Stimulated activated CD8-positive, alpha-beta memory T cell treated with anti-CD3 and anti-CD28 coated beads, Interleukin-15, amount 100 ng/mL, for 4 hours (primary cell): ENCODE data around the gene LGALS8.
"Not testable (repeated sequence)": the region's sequence is repeated elsewhere in the genome, so short reads cannot be mapped to it uniquely, and the experiment has no call there.

Experiments
- DNase-seq, 2 donors: peaks; one replicate each; pipeline ENCODE4 v3.0.0-alpha.2; 2020; ENCODE audit warnings: low read depth in 2 of 2

Gene LGALS8

DNA sequence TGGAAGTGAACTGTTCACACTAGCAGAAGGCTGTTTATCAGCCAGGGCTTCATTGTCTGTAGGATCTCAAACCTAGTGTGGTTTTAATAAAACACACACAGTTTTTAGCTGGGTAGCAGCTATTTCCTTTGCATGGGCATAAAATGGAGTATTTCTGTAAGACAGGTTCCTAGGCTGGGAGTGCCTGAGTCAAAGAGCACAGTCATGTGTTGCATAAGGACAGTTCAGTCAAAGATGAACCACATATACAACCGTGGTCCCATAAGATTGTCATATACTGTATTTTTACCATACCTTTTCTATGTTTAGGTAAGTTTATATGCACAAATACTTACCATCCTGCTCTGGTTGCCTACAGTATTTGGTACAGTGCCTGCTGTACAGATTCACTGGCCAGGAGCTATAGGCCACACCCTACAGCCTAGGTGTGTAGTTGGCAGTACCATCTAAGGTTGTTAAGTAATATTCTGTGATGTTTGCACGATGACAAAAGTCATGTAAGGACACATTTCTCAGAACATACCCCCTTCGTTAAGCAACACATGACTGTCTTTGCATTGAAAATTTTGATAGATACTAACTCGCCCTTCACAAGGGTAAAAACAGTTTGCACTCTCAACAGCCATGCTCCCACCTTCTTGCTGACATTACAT, 17.2 kb downstream of the LGALS8 start:
- no peak for DNase-seq

DNA sequence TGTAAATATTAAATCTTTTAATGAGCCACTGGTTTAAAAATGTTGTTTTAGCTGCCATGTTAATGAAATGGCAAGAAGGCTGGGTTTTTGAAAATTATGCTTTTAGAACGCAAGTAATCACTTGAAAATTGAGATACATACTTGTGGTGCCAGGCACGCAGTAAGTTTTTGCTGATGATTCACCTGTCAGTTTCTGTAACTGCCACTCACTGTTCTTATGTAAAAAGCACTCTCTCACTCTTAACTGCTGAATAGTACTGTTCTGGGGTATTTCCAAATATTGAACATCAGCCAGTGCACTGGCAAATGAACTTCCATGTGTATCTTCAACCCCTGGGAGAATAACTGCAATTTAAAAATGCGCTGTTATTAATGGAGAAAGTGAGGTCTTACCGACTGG, 17.9 kb downstream of the LGALS8 start:
- no peak for DNase-seq

DNA sequence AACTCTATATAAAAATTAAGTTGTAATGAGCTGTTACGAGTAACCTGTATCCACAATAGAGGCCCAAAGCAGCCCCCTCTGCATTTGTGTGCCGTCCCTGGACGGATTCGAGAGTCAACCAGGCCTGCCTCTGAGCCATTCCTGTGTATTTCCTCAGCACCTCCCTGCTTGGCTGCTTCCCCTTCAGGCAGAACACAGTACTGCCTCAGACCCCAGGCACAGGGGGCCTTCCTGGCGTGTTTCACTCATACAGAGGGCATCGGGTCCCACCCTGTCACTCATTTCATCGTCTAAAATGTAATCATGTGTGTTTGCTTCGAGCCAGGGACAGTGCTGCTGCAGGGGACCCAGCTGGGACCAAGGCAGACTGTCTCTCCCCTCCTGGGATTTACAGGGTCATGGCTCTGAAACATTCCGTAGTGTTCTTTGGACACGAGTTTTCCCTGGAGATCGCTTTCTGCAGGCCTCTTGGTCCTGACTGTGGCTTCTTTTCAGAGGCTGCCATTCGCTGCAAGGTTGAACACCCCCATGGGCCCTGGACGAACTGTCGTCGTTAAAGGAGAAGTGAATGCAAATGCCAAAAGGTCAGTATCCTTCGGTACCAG, 19.4 kb downstream of the LGALS8 start:
- no peak for DNase-seq

DNA sequence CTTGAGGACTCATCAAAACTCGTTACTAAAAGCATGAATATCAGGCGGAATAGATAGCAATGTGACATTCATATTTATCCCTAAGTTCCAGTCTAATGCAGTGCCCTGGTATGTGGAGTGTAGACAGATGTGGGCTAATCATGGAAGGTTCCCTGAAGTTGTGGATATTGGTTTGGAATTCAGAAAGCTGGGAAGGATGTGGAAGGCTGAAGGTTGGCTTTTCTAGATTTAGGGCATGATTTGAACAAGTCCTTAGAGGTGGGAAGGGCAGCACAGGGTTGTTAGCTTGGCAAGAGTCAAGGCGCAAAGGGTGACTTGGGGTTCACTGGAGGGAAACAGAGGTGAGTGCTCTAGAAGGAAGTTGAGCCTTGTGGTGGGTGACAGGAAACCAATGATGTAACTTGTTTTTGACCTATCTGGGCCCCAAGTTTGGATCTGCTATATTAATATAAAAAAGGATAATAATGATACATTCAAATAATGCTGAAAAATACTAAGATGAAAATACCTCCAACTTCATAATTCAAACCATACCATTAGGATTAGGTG, 21.9 kb downstream of the LGALS8 start:
- no peak for DNase-seq

DNA sequence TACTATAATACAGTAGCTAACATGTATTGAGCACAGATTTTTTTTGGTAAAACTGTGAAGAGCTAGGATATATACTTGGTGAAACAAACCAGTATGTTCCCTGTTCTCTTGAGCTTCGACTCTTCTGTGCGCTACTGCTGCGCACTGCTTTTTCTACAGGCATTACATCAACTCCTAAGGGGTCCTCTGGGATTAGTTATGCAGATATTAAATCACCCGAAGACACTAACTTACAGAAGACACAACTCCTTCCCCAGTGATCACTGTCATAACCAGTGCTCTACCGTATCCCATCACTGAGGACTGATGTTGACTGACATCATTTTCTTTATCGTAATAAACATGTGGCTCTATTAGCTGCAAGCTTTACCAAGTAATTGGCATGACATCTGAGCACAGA, 24.7 kb downstream of the LGALS8 start:
- DNase-seq: no peak

DNA sequence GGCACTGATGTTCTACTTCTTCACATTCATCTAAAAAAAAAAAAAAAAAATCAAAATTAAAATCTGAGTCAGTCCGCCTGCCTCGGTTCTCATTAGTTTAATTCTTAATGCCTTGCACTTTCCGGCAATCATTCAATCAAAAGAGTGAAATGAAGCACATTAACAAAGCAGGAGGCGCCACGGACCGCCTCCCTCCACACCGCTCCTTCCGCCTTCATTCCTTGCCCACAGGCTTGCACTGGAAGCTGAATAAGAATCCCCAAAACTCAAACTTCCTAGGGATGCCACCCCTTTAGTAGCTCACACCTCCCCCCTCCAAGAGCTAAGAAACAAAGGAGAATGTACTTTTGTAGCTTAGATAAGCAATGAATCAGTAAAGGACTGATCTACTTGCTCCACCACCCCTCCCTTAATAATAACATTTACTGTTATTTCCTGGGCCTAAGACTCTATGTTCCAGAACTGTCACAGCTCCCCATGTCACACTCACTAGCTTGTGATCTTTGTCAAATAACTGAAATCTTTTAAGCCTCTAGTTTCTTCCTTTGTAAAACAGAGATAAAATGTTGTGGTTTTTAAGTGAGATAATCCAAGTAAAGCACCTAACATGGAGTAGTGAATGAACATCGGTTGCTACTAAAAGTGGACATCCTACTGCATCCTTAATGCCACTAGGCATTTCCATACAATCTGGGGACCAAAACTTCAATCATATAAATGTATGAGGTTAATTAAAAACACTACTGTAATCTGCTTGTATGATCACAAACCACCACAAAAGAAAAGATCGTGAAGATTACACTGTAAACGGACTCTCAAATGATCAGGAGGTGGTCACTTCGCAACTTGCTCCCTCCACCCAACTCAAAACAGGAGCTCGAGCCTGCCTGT, 27.4 kb downstream of the LGALS8 start:
- DNase-seq: no peak

DNA sequence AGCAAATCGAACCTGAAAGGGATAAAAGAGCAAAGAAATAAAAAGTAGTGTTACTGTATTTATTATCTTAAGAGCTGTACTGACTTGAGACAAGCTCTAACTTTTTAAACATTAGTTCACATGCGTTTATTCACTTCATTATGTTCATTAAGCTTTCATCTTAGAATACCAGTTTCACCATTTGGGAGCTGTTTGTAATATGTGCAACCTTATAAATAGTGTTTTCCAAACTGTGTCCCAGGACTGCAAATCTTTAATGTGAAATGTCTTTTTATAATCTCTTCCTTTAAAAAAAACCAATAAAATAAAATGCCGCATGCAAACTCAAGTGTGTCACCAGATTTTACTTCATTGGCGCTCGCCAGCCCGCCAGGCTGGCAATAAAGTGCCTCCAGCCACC, 28.3 kb downstream of the LGALS8 start:
- no peak for DNase-seq

DNA sequence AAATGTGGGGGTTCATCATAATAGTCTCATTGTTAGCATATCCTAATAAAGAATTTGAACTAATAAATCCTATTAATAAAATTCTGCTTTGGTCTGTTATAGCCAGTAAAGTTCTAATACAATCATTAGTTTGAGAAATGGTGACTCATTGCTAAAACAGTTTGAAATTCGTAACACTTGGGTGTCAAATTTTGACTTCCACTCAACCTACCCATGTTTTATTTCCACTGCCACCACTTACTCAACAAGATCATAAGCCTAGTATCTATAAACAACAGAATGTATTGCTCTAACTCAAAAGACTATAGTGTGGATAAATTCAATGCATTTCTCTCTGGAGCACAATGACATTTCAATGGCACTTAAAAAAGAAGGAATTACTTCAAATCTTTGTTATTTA, 29.1 kb downstream of the LGALS8 start:
- DNase-seq: no peak

DNA sequence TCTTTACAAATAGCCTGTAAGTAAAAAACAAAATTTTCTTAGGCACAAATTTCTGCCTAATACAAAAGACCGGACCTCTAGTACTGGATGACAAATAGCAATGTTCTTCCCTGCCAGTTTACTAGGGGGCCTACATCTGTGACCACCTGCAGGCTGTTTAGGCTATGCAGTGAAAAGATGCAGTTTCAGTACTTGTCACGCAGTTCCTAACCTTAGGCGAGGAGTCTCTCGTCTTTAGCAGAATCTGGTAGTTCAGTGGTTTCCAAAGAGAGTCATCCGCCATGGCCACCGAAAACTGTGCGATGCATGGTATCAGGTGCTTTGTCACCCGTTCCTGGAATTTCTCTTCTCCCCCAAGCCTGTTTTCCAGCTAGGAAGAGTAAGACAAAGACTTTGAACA, 29.6 kb downstream of the LGALS8 start:
- no peak for DNase-seq

DNA sequence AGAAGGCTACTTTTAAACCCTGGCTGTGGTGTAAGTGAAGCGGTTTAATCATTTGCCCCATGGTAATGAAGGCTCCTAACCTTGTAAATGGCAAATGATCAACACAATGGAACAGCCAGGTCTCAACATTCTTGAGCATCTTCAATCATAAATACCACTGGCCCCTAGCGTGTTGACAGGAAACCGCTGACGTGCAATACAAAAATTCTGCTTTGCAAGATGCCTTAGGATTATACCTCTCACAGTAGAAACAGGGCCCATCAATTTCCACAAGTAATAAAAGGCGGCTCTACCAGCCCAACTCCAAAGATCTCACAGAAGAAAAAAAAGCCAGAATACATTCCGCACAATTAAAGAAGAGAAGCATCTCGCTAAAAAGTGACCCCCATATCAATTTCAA, 32.8 kb downstream of the LGALS8 start:
- DNase-seq: no peak

DNA sequence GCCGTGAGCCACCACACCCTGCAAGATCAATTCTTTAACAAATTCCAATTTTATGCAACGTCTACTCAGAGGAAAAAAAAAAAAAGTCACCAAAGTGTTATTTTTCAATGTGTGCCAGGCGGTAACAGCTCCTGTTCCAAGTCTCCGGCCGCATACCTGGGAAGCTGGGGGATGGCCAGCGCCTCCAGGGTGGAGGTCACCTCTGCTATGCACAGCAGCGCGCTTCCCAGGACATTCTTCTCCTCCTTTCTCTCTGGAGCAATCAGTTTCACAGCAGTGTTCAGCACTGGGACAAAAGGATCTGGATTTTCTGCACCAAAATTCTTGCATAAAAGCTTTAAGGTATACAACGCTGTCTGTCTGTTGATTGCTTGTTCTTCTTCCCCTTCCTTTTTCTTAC, 34.3 kb downstream of the LGALS8 start:
- DNase-seq: no peak

DNA sequence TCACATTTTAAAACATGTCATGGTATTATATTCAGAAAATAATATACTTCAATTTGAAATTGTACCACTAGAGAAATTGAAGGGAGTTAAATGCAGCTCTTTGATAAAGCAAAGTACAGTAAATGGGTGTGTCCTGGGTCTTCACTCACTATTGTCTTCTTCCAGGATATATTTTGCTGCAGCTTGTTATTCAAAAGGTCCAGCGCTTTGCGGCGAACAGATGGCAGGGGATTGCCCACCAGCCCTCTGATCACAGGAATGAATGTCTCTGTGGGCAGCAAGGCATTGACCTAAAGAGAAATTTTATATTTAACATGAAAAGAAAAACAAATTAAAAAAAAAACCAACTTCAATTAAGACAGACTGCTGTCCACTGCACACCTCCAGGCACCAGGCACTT, 35.1 kb downstream of the LGALS8 start:
- DNase-seq: no peak

DNA sequence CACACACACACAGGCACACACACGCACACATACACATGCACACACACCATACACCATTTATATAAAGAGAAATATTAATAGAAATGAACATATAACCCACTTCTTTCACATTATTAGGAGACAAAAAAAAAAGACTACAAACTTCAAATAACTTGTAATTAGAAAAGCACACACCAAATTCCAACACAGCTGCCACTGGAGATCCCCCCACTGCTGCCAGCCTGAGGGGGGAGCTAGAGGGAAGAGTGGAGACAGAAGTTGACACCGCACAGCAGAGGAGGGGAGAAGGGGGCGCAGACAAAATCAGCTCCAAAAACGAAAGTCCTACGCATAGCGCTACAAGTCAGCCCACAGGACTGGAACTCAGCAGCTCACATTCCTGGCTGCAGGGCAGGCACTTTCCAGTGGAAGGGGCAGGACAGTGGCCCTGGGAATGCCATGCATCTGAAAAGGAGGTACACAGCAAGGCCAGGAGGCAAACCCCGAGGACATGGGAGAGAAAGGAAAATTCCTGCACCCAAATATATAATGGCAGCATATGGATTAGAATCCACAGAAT, 36.5 kb downstream of the LGALS8 start:
- DNase-seq: no peak

DNA sequence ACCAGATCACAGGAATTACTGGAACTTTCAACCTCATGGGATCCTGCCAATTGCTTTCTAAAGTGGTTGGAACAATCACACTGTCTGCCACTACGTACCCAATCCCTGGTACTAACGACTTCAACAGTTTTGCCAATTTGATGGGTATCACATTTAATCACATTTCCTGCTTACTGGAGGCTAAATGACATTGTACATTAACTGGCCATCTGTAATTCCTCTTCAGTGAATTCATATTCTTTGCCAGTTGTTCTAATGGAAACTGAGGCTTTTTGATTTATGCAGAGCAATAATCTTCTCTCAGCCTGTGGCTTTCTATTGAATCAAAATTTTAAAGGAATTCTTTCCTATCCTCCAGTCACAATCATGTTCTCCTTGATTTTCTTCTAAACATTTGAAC, 38.2 kb downstream of the LGALS8 start:
- DNase-seq: no peak

DNA sequence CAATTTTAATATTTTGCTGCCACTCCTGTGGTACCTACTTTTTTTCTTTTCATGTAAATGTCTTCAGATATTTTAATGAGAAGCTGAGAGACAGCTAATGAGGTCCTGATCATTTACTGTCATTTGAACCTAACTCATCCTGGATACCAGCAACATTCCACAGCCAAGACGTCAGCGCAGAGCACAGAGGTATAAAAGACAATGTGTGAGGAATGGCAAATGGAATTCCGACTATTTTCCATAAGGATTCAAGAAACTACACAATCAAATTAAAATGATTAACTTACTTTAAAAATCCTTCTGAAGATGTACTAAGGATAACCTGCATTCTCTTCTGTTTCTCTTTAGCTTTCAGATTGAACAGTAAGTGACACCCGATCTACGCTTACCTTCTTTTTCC, 41.7 kb downstream of the LGALS8 start:
- DNase-seq: no peak

DNA sequence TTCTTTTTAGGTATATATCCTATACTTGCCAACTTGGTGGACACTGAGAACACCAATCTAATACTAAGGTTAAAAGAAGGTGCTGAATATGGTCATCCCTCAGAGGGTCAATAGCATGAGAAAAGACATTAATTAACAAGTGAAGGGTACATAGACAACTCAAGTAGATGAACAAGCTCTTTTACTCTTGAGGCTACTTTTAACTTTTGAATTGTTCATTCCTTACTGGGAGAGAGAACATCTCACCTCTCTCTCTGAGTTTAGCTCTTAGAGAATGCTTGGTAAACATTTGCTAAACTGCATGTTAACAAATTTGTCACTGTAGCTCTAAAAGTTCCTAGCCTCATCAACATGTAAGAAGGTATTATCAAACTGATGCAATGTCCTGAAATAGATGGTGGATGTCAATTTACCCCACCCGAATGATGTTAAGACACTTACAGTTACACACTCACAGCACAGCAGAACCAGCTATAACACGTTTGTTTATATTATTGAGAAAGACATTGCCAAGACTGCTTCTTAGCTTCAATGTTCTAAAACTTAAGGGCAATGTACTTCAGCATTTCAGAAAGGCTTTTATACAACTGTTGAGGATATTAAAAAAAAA, 44.6 kb downstream of the LGALS8 start:
- no peak for DNase-seq

DNA sequence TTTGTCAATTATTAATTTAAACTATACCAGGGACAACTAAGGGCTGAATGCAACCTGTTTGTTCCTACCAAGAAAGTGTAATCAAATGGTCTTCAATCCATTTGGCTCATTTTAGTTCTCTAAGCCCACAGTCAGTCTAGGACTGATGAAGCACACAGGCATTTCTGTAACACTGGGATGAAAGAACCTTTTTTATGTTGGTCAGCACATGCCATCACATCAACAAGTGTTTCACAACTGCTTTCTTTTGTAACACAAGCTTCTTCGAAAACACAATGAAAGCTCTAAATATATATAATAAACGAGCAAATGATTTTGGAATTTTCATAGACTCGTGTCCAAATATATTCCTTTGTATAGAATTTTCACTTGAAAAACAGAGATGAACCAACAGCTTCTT, 51.7 kb downstream of the LGALS8 start:
- DNase-seq: no peak

DNA sequence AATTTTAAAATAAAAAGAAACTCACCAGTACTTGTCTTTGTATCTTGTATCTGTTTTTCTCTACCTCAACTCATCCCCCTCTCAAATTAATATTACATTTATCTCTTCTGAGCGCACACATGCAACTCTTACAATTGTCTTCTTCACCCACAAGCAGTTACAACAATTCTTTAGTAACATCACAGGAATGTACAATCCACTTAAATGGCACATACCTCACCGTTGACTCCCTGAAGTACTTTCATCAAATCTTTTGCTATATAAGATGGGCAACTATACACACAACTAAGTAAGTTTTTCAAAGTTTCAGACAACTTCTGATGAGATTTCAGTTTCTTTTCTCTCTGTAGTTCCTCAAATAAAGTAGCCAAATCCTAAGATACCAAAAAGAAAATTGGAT, 52.2 kb downstream of the LGALS8 start:
- DNase-seq: no peak

DNA sequence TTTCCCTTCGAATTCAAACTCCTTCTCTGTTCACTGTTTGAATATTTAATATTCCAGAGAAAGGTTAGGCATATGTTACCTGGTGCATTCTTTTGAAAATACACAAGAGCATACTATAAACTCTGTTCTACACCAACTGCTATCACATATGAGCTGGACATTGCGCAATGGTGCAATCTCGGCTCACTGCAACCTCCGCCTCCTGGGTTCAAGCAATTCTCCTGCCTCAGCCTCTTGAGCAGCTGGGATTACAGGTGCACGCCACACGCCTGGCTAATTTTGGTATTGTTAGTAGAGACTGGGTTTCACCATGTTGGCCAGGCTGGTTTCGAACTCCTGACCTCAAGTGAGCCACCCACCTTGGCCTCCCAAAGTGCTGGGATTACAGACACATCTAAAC, 53.3 kb downstream of the LGALS8 start:
- not testable (repeated sequence) for DNase-seq

DNA sequence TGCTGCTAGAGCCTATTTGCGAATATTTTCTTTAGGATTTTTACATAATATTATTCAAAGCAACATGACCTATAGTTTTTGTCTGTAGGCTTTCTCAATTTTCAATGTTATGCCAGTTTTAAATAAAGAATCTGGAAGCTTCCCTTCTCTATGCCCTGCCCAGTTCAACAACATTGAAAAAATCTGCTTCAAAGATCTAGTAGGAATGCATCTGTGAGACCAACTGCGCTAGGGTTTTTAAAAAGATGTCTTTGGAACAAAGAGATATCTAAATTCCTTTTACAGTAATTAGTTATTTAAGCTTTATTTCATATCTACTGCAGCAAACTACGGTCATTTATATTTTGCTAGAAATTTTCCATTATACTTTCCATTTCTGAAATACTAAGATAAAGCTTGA, 54.9 kb downstream of the LGALS8 start:
- no peak for DNase-seq

DNA sequence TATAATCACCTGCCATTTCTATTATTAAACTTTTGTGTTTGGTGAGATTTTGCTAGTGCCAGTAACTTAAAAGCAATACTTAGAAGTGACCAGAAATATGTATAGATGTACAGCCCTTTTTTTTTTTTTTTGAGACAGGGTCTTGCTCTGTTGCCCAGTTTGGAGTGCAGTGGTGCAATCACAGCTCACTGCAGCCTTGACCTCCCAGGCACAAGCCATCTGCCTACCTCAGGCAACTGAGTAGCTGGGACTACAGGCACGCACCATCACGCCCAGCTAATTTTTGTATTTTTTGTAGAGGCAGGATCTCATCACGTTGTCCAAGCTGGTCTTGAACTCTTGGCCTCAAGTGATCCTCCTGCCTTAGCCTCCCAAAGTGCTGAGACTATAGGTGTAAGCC, 56.6 kb downstream of the LGALS8 start:
- DNase-seq: not testable (repeated sequence)

DNA sequence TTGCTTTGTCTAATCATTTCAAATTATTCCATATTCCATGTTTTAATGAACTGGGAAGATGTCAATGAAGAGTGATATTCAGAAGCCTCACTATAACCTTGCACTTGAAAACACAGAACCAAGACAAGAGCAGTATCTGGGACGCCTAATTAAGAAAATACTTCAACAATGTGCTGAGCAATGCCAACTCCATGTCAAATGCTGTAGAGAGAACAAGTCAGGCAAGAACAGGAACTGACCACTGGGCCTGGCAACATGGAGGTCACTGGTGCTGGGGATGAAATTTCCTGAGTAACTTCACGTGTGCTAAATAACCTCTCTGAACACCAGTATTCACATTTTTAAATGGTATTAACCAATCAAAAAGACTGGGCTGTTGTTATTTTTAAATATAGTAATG, 57.7 kb downstream of the LGALS8 start:
- no peak for DNase-seq
